ENCODE data around the gene WHRN.

The WHRN gene

GRCh38 chr9:114462791-114463190 is 42.5 kb downstream of the WHRN start:
- peak in 1 of 2 donors; percentile 23 for DNase-seq (ENCODE audit: low read depth in 2 of 2)
- TF ChIP-seq CTCF (IDR thresholded peaks at IDR 0.05; ENCODE audit: low read depth, low read length), result no peak
- no peak overlapping the region for H3K4me3 ChIP-seq (replicated peaks in 1 of 2; ENCODE audit: low read depth in 2 of 2, low read length in 2 of 2)

GRCh38 chr9:114461468-114461867 is 43.8 kb downstream of the WHRN start:
- DNase-seq (ENCODE audit: low read depth in 2 of 2), result no peak
- H3K4me3 ChIP-seq (replicated peaks in 1 of 2; ENCODE audit: low read depth in 2 of 2, low read length in 2 of 2), result no peak overlapping the region
- TF ChIP-seq CTCF (IDR thresholded peaks at IDR 0.05; ENCODE audit: low read depth, low read length), result no peak

- no peak for DNase-seq (ENCODE audit: low read depth in 2 of 2)
- no peak for TF ChIP-seq CTCF (IDR thresholded peaks at IDR 0.05; ENCODE audit: low read depth, low read length)
Observed at GRCh38 chr9:114460513-114461199, 44.6 kb downstream of the WHRN start.

GRCh38 chr9:114459464-114459863 is 45.8 kb downstream of the WHRN start:
- no peak for TF ChIP-seq CTCF (IDR thresholded peaks at IDR 0.05; ENCODE audit: low read depth, low read length)
- no peak overlapping the region for H3K4me3 ChIP-seq (replicated peaks in 1 of 2; ENCODE audit: low read depth in 2 of 2, low read length in 2 of 2)
- no peak for DNase-seq (ENCODE audit: low read depth in 2 of 2)

More at GRCh38 chr9:114460513-114461199, 44.6 kb downstream of the WHRN start:
- no peak overlapping the region for H3K4me3 ChIP-seq (replicated peaks in 1 of 2; ENCODE audit: low read depth in 2 of 2, low read length in 2 of 2)

- no peak overlapping the region for H3K4me3 ChIP-seq (replicated peaks in 1 of 2; ENCODE audit: low read depth in 2 of 2, low read length in 2 of 2)
- DNase-seq (ENCODE audit: low read depth in 2 of 2), result no peak
- no peak for TF ChIP-seq CTCF (IDR thresholded peaks at IDR 0.05; ENCODE audit: low read depth, low read length)
Observed at GRCh38 chr9:114456929-114457328, 48.3 kb downstream of the WHRN start.

GRCh38 chr9:114454652-114455051 is 50.6 kb downstream of the WHRN start:
- no peak overlapping the region for H3K4me3 ChIP-seq (replicated peaks in 1 of 2; ENCODE audit: low read depth in 2 of 2, low read length in 2 of 2)
- TF ChIP-seq CTCF (IDR thresholded peaks at IDR 0.05; ENCODE audit: low read depth, low read length), result no peak
- DNase-seq (ENCODE audit: low read depth in 2 of 2), result no peak

Measured in cardiac fibroblast (primary cell).